ENCODE data around the gene HOXB8. TPM values are rescaled to one million over a fixed set of nuclear protein-coding genes. Genes with fewer than 3 reads are reported as not detected.

HOXB8 gene
- total RNA-seq, 1 experiment from 2014 or later = 45.9 TPM

GRCh38 chr17:48568499-48569239 is 46.4 kb downstream of the HOXB8 start:
- Histone ChIP-seq H3K27ac (ENCODE audit: low read length) (peak overlapping the region; percentile 97), H3K4me1 (ENCODE audit: control insufficient read depth, insufficient read depth, low read length) (peaks cover 95% of the 10 kb centered on the region), H3K36me3 (ENCODE audit: control insufficient read depth, insufficient read depth, low read length) (peaks cover 10% of the 10 kb centered on the region; the same call in 1 of the 2 replicates), H3K27me3 (ENCODE audit: control insufficient read depth, insufficient read depth, low read length) (no peaks in the 10 kb centered on the region), H3K4me3 (ENCODE audit: low read depth in 2 of 2, low read length in 2 of 2) (peak overlapping the region; percentile 16 to 99), H3K9me3 (ENCODE audit: control insufficient read depth, insufficient read depth, low read depth, low read length) (no peaks in the 10 kb centered on the region)
- intact Hi-C loops (cut with micrococcal nuclease; ENCODE audit: unreplicated experiment) = no loop called here
- ChIA-PET CTCF (interaction anchor here (0.6 to 0.8 kb wide), 2 partner anchors 217 to 350 kb away, joined by 3 read pairs; no protein-coding TSS in a partner anchor), POLR2A (interaction anchor here (0.6 to 1.6 kb wide), 4 partner anchors 11 to 27 kb away, joined by 4 to 8 read pairs (median 6); no protein-coding TSS in a partner anchor)
- DNase-seq (ENCODE audit: low read depth, low spot score) (no peak), ATAC-seq (no peak)
- BruUV-seq (replicated peaks) = no TSS peak
- in situ Hi-C loops (cut with HindIII; ENCODE audit: low pct_unique_long_range_greater_than_20kb, low sequenced_read_pairs) = no loop called here
- TF ChIP-seq SIN3A (IDR thresholded peaks at IDR 0.05; ENCODE audit: borderline replicate concordance, insufficient read depth, low read depth, low read length) (no peak), POLR2AphosphoS5 (IDR thresholded peaks at IDR 0.05; ENCODE audit: low read depth, low read length) (peak; percentile 58; the same call in 1 of the 2 replicates), TCF7L2 (IDR thresholded peaks at IDR 0.05; ENCODE audit: low read depth, low read length) (no peak)

GRCh38 chr17:48567646-48568354 is 47.3 kb downstream of the HOXB8 start:
- Histone ChIP-seq H3K27me3 (ENCODE audit: control insufficient read depth, insufficient read depth, low read length) (no peaks in the 10 kb centered on the region), H3K9me3 (ENCODE audit: control insufficient read depth, insufficient read depth, low read depth, low read length) (no peaks in the 10 kb centered on the region), H3K4me3 (ENCODE audit: low read depth in 2 of 2, low read length in 2 of 2) (peak overlapping the region; percentile 16 to 99; a peak in 3 of 4 replicates), H3K27ac (ENCODE audit: low read length) (peak overlapping the region; percentile 97), H3K4me1 (ENCODE audit: control insufficient read depth, insufficient read depth, low read length) (peaks cover 95% of the 10 kb centered on the region), H3K36me3 (ENCODE audit: control insufficient read depth, insufficient read depth, low read length) (peaks cover 7% of the 10 kb centered on the region; the same call in 1 of the 2 replicates)
- BruUV-seq (replicated peaks) = TSS peak; percentile 6
- DNase-seq (ENCODE audit: low read depth, low spot score) (no peak), ATAC-seq (no peak)
- in situ Hi-C loops (cut with HindIII; ENCODE audit: low pct_unique_long_range_greater_than_20kb, low sequenced_read_pairs) (no loop called here), intact Hi-C loops (cut with micrococcal nuclease; ENCODE audit: unreplicated experiment) (no loop called here)
- TF ChIP-seq TCF7L2 (IDR thresholded peaks at IDR 0.05; ENCODE audit: low read depth, low read length) (no peak), CTCF (IDR thresholded peaks at IDR 0.05) (no peak), REST (IDR thresholded peaks at IDR 0.05; ENCODE audit: insufficient read depth in 1 of 2, low read depth in 2 of 2, low read length in 1 of 2) (no peak), SIN3A (IDR thresholded peaks at IDR 0.05; ENCODE audit: borderline replicate concordance, insufficient read depth, low read depth, low read length) (no peak), POLR2AphosphoS5 (IDR thresholded peaks at IDR 0.05; ENCODE audit: low read depth, low read length) (no peak; the same call in 1 of the 2 replicates)
- ChIA-PET POLR2A (interaction anchor here (0.6 to 1.1 kb wide), 3 partner anchors 15 to 27 kb away, joined by 3 to 8 read pairs (median 4); no protein-coding TSS in a partner anchor), CTCF (interaction anchor here (0.6 kb wide), 1 partner anchor 349 kb away, joined by 3 read pairs; no protein-coding TSS in a partner anchor)
